ENCODE data around the gene OBSCN. TPM values are rescaled to one million over a fixed set of nuclear protein-coding genes. Genes with fewer than 3 reads are reported as not detected.

OBSCN gene
- total RNA-seq, 1 donor: 13.0 TPM

- H3K4me3 ChIP-seq (ENCODE audit: low read depth, low read length): no peak overlapping the region
- TF ChIP-seq CTCF (IDR thresholded peaks at IDR 0.05; ENCODE audit: insufficient read depth, low read depth, low read length): no peak
- no peak for DNase-seq (ENCODE audit: low read depth)
Observed at GRCh38 chr1:228354390-228355320, 146.8 kb downstream of the OBSCN start.

DNA sequence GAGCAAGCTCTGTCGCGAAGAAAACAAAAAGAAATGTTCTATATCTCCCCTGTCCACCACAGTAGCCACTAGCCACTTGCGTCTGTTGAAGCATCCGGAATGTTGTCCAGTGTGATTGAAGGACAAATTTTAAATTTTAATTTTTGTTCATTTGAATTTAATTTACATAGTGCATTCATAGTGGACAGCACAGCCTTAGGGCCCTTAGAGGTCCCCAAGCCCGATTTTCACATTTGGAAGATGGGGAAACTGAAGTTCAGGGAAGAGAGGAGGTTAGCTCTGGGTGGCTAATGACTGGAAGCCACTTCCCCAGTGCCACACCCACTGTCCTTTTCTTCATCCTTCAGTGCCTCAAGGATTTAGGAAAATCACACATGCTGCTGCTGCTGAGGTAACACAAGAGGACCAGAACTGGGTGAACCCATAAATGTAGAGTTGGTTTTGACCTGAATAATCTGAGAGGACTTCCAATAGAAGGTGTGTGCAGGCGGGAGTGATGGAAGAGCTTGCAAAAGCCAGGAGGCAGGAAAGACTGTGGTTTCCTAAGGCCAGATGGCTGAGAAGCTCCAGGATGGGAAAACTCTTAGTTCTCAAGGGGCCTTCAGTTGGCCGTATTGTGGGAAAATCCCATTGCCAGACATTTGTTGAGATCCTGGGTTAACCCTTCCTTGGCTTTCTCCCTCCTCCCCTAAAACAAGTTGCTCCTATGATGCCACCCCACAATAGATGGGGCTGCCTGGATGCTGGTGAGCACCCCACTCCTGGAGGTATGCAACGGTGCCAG is 149.2 kb downstream of the OBSCN start:
- TF ChIP-seq CTCF (IDR thresholded peaks at IDR 0.05; ENCODE audit: insufficient read depth, low read depth, low read length): no peak
- DNase-seq (ENCODE audit: low read depth): no peak
- H3K4me3 ChIP-seq (ENCODE audit: low read depth, low read length): no peak overlapping the region

DNA sequence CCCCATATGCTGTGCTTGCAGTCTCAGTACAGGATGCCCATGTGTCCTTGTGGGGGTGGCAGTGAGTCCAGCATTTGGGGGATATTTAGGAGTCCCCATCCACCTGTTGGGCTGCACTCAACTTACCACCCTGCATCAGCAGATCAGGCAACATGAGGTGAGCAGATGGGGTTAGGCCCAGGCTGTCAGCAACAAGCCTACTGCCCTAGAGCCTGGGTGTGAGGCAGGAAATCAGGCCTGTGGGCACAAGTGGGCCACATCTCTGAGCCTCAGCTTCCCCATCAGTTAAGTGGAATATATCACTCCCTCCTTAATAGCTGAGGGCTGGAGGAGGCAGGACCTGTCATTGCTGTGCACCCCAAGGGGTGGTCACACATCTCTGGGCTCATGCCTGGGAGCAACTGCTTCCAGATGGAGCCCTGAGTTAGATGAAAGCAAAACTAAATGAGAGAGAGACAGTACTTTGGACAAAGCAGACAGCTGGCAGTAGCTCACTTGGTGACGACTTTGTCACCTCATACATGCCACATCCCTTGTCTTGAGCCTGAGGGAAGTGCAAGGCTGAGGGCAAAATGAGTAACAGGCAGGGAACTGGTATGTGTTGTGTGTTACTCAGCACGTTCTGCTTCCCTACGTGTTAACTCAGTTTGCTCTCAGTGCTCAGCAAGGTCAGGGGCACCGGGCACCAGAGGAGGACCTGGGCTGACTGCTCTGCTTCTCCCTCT is 150.4 kb downstream of the OBSCN start:
- no peak overlapping the region for H3K4me3 ChIP-seq (ENCODE audit: low read depth, low read length)
- no peak for TF ChIP-seq CTCF (IDR thresholded peaks at IDR 0.05; ENCODE audit: insufficient read depth, low read depth, low read length)
- DNase-seq (ENCODE audit: low read depth): no peak

DNA sequence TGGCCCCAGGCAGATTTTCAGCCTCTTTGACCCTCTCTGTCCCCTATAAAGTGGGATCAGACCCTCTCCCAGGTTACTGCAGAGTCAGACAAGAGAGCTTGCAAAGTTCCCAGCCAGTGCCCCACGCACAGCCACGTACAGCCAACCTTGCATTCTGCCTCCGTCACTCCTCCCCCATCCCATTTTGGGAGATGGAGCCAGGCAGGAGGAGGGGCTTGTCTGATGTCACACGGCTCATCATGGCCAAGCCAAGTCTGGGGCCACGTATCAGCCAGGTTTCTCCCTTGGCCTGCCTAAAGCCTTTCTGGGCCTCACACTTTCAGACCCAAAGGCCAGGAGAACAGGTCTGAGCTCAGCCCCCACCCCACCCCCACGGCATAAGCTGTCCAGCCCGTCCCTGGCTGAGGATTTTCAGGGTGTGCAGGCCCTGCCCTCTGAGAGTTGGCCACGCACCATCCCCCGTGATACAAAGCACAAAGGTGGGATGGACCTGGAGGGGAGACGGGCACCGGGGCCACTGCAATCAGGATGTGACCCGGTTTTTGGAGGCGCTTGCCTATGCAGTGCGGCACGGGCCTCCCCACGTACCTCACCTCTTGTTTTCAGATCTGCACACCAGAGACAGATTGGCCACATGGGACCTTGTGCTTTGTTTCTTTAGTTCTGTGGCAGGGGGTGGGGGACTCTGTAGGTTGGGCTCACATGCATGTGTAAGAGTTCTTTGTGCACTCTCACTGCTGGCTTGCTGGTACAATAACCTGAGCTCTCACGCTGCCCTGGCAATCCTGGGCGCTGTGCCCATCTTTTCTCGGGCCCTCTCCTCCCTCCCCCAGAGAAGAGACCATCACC is 151.1 kb downstream of the OBSCN start:
- no peak for DNase-seq (ENCODE audit: low read depth)
- no peak for TF ChIP-seq CTCF (IDR thresholded peaks at IDR 0.05; ENCODE audit: insufficient read depth, low read depth, low read length)
- no peak overlapping the region for H3K4me3 ChIP-seq (ENCODE audit: low read depth, low read length)

DNA sequence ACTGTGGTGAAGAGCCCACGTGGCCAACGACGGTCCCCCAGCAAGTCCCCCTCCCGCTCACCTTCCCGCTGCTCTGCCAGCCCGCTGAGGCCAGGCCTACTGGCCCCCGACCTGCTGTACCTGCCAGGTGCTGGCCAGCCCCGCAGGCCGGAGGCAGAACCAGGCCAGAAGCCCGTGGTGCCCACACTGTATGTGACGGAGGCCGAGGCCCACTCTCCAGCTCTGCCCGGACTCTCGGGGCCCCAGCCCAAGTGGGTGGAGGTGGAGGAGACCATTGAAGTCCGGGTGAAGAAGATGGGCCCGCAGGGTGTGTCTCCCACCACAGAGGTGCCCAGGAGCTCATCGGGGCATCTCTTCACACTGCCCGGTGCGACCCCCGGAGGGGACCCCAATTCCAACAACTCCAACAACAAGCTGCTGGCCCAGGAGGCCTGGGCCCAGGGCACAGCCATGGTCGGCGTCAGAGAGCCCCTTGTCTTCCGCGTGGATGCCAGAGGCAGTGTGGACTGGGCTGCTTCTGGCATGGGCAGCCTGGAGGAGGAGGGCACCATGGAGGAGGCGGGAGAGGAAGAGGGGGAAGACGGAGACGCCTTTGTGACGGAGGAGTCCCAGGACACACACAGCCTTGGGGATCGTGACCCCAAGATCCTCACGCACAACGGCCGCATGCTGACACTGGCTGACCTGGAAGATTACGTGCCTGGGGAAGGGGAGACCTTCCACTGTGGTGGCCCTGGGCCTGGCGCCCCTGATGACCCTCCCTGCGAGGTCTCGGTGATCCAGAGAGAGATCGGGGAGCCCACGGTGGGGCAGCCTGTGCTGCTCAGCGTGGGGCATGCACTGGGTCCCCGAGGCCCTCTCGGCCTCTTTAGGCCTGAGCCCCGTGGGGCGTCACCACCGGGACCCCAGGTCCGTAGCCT is 152.0 kb downstream of the OBSCN start:
- no peak for DNase-seq (ENCODE audit: low read depth)
- TF ChIP-seq CTCF (IDR thresholded peaks at IDR 0.05; ENCODE audit: insufficient read depth, low read depth, low read length): no peak
- no peak overlapping the region for H3K4me3 ChIP-seq (ENCODE audit: low read depth, low read length)
